HEK293 (cell line): ENCODE measurements around the gene PHF20.

ENCODE experiments used
- CTCF ChIA-PET: fragments of 350-600 bp; formaldehyde crosslinking; extraction: SDS; loops from one replicate; lab custom pipeline; 2021; ENCODE audit warnings: antibody characterized with exemption; lab: Yijun Ruan, JAX
- POLR2A ChIA-PET: fragments of 300-600 bp; formaldehyde crosslinking; extraction: SDS; loops from one replicate; lab custom pipeline; 2020; ENCODE audit warnings: antibody characterized with exemption, inconsistent platforms; lab: Yijun Ruan, JAX
- H3K27ac ChIP-seq: fragments of 200-500 bp; sonication (Bioruptor generic); 2 replicates; pipeline ENCODE4 v1.5.1; 2014; ENCODE audit warnings: low read depth, low read length, control low read depth, inconsistent platforms; ENCODE audit errors: extremely low read depth
- H3K36me3 ChIP-seq, 2 experiments: fragments of 200-500 bp in 1 of 2; sonication (Bioruptor generic) in 1 of 2; 1 replicate in 1 of 2; 2 replicates in 1 of 2; pipeline ENCODE4 v1.5.1; 2014 to 2017; ENCODE audit warnings: inconsistent platforms in 2 of 2, low read length in 2 of 2; ENCODE audit not compliant: control insufficient read depth in 2 of 2, insufficient read depth in 1 of 2
- H3K4me1 ChIP-seq: fragments of 200-500 bp; sonication (Bioruptor generic); 2 replicates; pipeline ENCODE4 v1.5.1; 2014; ENCODE audit warnings: mild to moderate bottlenecking, low read length, inconsistent platforms; ENCODE audit not compliant: control insufficient read depth, insufficient read depth
- H3K4me3 ChIP-seq: 2 replicates; pipeline ENCODE4 v1.5.1; 2011; ENCODE audit warnings: low read depth, mild to moderate bottlenecking, control low read depth, low read length, moderate library complexity
- H3K9me3 ChIP-seq: fragments of 200-500 bp; sonication (Bioruptor generic); 2 replicates; pipeline ENCODE4 v1.5.1; 2014; ENCODE audit warnings: low read depth, low read length, inconsistent platforms; ENCODE audit not compliant: control insufficient read depth, insufficient read depth
- GFI1B ChIP-seq: fragments of 450-650 bp; formaldehyde crosslinking; IDR thresholded peaks from 2 replicates; pipeline ENCODE4 v1.5.1; 2016; ENCODE audit warnings: missing biosample characterization, missing genetic modification characterization
- HOXC10 ChIP-seq: sonication (generic); formaldehyde crosslinking; IDR thresholded peaks from 2 replicates; pipeline ENCODE4 v1.8.1; 2023; ENCODE audit warnings: mild to moderate bottlenecking, missing genetic modification reagents
- KLF9 ChIP-seq: fragments of 450-650 bp; formaldehyde crosslinking; IDR thresholded peaks from 2 replicates; pipeline ENCODE4 v1.5.1; 2016; ENCODE audit warnings: missing biosample characterization, missing genetic modification characterization, low read depth
- ZEB2 ChIP-seq: fragments of 450-650 bp; formaldehyde crosslinking; IDR thresholded peaks from 2 replicates; pipeline ENCODE4 v1.5.1; 2016; ENCODE audit warnings: missing biosample characterization, missing genetic modification characterization
- ZNF112 ChIP-seq: fragments of 450-650 bp; formaldehyde crosslinking; IDR thresholded peaks from 2 replicates; pipeline ENCODE4 v1.5.0; 2017; ENCODE audit warnings: missing biosample characterization, missing genetic modification characterization
- ZNF19 ChIP-seq: fragments of 450-650 bp; formaldehyde crosslinking; IDR thresholded peaks from 2 replicates; pipeline ENCODE4; 2016; ENCODE audit warnings: missing biosample characterization, missing genetic modification characterization, low read depth
- ZNF23 ChIP-seq: fragments of 450-650 bp; formaldehyde crosslinking; IDR thresholded peaks from 2 replicates; pipeline ENCODE4 v1.5.1; 2016; ENCODE audit warnings: missing biosample characterization, missing genetic modification characterization, borderline replicate concordance
- ZNF302 ChIP-seq: fragments of 450-650 bp; formaldehyde crosslinking; IDR thresholded peaks from 2 replicates; pipeline ENCODE4 v1.5.1; 2016; ENCODE audit warnings: missing biosample characterization, missing genetic modification characterization, low read depth
- ZNF311 ChIP-seq: fragments of 450-650 bp; formaldehyde crosslinking; IDR thresholded peaks from 2 replicates; pipeline ENCODE4 v1.5.1; 2017; ENCODE audit warnings: missing biosample characterization, missing genetic modification characterization, borderline replicate concordance
- ZNF658 ChIP-seq: fragments of 450-650 bp; formaldehyde crosslinking; IDR thresholded peaks from 2 replicates; pipeline ENCODE4; 2016; ENCODE audit warnings: missing biosample characterization, missing genetic modification characterization
- ZNF664 ChIP-seq: fragments of 450-650 bp; formaldehyde crosslinking; IDR thresholded peaks from 2 replicates; pipeline ENCODE4 v1.5.1; 2016; ENCODE audit warnings: missing biosample characterization, missing genetic modification characterization
- ZNF76 ChIP-seq: fragments of 450-650 bp; formaldehyde crosslinking; IDR thresholded peaks from 2 replicates; pipeline ENCODE4; 2016; ENCODE audit warnings: low read depth, missing biosample characterization, missing genetic modification characterization, borderline replicate concordance
- ZNF837 ChIP-seq: fragments of 450-650 bp; formaldehyde crosslinking; IDR thresholded peaks from 2 replicates; pipeline ENCODE4 v1.5.1; 2016; ENCODE audit warnings: missing biosample characterization, missing genetic modification characterization
- TF ChIP-seq, protein P1 (sequence below): fragments of 450-650 bp; formaldehyde crosslinking; conservative IDR thresholded peaks from 2 replicates; pipeline ENCODE4 v1.5.1; 2016; ENCODE audit warnings: low read depth, missing biosample characterization, missing genetic modification characterization
- TF ChIP-seq, protein P2 (sequence below): fragments of 450-650 bp; formaldehyde crosslinking; IDR thresholded peaks from 2 replicates; pipeline ENCODE4 v1.5.1; 2016; ENCODE audit warnings: missing biosample characterization, missing genetic modification characterization
- TF ChIP-seq, protein P3 (sequence below): fragments of 450-650 bp; IDR thresholded peaks from 2 replicates; pipeline ENCODE4 v1.5.1; 2018; ENCODE audit warnings: missing biosample characterization, missing genetic modification characterization
- TF ChIP-seq, protein P4 (sequence below): fragments of 450-650 bp; formaldehyde crosslinking; IDR thresholded peaks from 2 replicates; pipeline ENCODE4 v1.5.1; 2016; ENCODE audit warnings: missing biosample characterization, missing genetic modification characterization, borderline replicate concordance
- TF ChIP-seq, protein P5 (sequence below): fragments of 450-650 bp; formaldehyde crosslinking; IDR thresholded peaks from 2 replicates; pipeline ENCODE4 v1.5.1; 2016; ENCODE audit warnings: missing biosample characterization, missing genetic modification characterization
- TF ChIP-seq, protein P6 (sequence below): fragments of 450-650 bp; formaldehyde crosslinking; IDR thresholded peaks from 2 replicates; pipeline ENCODE4 v1.5.1; 2016; ENCODE audit warnings: missing biosample characterization, missing genetic modification characterization, low read depth

Gene PHF20

DNA sequence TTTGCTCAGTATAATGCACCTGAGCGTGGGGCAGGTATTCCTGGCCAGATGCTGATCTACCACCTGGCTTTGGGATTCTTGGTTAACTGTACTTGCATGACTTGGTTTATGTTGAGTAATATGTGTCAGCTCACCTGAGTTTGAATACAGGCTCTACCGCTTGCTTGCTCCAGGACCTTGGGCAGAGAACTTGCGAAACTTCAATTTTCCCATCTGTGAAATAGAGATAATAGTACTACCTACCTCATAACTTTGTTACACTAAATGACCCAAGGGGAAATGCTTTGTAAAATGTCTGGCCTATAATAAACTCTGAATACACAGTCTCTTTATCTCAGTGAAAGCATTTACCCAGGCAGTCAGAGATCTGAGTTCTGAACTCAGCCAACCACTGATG, 130.7 kb downstream of the PHF20 start:
- H3K4me3 ChIP-seq: no peak overlapping the region
- POLR2A ChIA-PET: no interaction called here
- H3K9me3 ChIP-seq: no peaks in the 10 kb centered on the region
- peaks cover 0 to 18% of the 10 kb centered on the region in 2 experiments; a peak in 1 of 3 replicates for H3K36me3 ChIP-seq
- TF ChIP-seq HOXC10: no peak
- no peak for TF ChIP-seq ZNF658 (tag by site-specific recombination)
- CTCF ChIA-PET: no interaction called here
- H3K4me1 ChIP-seq: no peaks in the 10 kb centered on the region
- H3K27ac ChIP-seq: no peak overlapping the region

DNA sequence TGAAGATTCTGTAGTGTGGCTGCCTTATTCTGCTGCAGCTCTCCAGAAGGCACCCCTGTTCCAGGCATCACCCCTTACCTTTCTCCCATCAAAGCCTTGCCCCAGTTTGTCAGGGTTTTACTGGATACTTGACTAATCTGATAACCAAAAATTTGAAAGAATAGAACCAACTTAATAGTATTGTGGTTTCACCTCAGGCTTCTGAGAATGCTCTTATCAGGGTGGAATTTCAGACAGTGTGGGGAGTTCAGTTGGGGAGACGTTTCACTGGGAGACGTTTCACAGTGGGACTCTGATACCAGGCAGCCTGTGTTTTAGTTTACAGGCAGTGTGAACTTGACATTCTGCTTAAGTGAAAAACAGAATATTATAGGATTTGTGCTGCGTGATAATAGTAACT, 132.0 kb downstream of the PHF20 start:
- no peaks in the 10 kb centered on the region for H3K9me3 ChIP-seq
- POLR2A ChIA-PET: interaction anchor here (0.7 kb wide), 1 partner anchor 572 kb away, joined by 3 read pairs; no protein-coding TSS in a partner anchor
- no peaks in the 10 kb centered on the region for H3K4me1 ChIP-seq
- H3K4me3 ChIP-seq: no peak overlapping the region
- peaks cover 0 to 26% of the 10 kb centered on the region in 2 experiments; a peak in 1 of 3 replicates for H3K36me3 ChIP-seq
- no peak overlapping the region for H3K27ac ChIP-seq
- CTCF ChIA-PET: no interaction called here
- TF ChIP-seq, protein P1, sequence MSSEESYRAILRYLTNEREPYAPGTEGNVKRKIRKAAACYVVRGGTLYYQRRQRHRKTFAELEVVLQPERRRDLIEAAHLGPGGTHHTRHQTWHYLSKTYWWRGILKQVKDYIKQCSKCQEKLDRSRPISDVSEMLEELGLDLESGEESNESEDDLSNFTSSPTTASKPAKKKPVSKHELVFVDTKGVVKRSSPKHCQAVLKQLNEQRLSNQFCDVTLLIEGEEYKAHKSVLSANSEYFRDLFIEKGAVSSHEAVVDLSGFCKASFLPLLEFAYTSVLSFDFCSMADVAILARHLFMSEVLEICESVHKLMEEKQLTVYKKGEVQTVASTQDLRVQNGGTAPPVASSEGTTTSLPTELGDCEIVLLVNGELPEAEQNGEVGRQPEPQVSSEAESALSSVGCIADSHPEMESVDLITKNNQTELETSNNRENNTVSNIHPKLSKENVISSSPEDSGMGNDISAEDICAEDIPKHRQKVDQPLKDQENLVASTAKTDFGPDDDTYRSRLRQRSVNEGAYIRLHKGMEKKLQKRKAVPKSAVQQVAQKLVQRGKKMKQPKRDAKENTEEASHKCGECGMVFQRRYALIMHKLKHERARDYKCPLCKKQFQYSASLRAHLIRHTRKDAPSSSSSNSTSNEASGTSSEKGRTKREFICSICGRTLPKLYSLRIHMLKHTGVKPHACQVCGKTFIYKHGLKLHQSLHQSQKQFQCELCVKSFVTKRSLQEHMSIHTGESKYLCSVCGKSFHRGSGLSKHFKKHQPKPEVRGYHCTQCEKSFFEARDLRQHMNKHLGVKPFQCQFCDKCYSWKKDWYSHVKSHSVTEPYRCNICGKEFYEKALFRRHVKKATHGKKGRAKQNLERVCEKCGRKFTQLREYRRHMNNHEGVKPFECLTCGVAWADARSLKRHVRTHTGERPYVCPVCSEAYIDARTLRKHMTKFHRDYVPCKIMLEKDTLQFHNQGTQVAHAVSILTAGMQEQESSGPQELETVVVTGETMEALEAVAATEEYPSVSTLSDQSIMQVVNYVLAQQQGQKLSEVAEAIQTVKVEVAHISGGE: no peak
- TF ChIP-seq, protein P2, sequence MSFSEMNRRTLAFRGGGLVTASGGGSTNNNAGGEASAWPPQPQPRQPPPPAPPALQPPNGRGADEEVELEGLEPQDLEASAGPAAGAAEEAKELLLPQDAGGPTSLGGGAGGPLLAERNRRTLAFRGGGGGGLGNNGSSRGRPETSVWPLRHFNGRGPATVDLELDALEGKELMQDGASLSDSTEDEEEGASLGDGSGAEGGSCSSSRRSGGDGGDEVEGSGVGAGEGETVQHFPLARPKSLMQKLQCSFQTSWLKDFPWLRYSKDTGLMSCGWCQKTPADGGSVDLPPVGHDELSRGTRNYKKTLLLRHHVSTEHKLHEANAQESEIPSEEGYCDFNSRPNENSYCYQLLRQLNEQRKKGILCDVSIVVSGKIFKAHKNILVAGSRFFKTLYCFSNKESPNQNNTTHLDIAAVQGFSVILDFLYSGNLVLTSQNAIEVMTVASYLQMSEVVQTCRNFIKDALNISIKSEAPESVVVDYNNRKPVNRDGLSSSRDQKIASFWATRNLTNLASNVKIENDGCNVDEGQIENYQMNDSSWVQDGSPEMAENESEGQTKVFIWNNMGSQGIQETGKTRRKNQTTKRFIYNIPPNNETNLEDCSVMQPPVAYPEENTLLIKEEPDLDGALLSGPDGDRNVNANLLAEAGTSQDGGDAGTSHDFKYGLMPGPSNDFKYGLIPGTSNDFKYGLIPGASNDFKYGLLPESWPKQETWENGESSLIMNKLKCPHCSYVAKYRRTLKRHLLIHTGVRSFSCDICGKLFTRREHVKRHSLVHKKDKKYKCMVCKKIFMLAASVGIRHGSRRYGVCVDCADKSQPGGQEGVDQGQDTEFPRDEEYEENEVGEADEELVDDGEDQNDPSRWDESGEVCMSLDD (tag by site-specific recombination): no peak
- TF ChIP-seq KLF9 (tag by site-specific recombination) (no peak), ZNF23 (tag by site-specific recombination) (no peak), ZNF664 (no peak), ZNF302 (tag by site-specific recombination) (no peak), ZNF311 (tag by site-specific recombination) (no peak), ZEB2 (tag by site-specific recombination) (no peak), GFI1B (tag by site-specific recombination) (no peak), ZNF19 (tag by site-specific recombination) (no peak), ZNF112 (tag by site-specific recombination) (no peak), ZNF837 (tag by site-specific recombination) (no peak), ZNF76 (no peak)
- TF ChIP-seq, protein P3, sequence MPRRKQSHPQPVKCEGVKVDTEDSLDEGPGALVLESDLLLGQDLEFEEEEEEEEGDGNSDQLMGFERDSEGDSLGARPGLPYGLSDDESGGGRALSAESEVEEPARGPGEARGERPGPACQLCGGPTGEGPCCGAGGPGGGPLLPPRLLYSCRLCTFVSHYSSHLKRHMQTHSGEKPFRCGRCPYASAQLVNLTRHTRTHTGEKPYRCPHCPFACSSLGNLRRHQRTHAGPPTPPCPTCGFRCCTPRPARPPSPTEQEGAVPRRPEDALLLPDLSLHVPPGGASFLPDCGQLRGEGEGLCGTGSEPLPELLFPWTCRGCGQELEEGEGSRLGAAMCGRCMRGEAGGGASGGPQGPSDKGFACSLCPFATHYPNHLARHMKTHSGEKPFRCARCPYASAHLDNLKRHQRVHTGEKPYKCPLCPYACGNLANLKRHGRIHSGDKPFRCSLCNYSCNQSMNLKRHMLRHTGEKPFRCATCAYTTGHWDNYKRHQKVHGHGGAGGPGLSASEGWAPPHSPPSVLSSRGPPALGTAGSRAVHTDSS (tag by site-specific recombination): no peak
- TF ChIP-seq, protein P4, sequence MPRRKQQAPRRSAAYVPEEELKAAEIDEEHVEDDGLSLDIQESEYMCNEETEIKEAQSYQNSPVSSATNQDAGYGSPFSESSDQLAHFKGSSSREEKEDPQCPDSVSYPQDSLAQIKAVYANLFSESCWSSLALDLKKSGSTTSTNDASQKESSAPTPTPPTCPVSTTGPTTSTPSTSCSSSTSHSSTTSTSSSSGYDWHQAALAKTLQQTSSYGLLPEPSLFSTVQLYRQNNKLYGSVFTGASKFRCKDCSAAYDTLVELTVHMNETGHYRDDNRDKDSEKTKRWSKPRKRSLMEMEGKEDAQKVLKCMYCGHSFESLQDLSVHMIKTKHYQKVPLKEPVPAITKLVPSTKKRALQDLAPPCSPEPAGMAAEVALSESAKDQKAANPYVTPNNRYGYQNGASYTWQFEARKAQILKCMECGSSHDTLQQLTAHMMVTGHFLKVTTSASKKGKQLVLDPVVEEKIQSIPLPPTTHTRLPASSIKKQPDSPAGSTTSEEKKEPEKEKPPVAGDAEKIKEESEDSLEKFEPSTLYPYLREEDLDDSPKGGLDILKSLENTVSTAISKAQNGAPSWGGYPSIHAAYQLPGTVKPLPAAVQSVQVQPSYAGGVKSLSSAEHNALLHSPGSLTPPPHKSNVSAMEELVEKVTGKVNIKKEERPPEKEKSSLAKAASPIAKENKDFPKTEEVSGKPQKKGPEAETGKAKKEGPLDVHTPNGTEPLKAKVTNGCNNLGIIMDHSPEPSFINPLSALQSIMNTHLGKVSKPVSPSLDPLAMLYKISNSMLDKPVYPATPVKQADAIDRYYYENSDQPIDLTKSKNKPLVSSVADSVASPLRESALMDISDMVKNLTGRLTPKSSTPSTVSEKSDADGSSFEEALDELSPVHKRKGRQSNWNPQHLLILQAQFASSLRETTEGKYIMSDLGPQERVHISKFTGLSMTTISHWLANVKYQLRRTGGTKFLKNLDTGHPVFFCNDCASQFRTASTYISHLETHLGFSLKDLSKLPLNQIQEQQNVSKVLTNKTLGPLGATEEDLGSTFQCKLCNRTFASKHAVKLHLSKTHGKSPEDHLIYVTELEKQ (tag by site-specific recombination): no peak
- TF ChIP-seq, protein P5, sequence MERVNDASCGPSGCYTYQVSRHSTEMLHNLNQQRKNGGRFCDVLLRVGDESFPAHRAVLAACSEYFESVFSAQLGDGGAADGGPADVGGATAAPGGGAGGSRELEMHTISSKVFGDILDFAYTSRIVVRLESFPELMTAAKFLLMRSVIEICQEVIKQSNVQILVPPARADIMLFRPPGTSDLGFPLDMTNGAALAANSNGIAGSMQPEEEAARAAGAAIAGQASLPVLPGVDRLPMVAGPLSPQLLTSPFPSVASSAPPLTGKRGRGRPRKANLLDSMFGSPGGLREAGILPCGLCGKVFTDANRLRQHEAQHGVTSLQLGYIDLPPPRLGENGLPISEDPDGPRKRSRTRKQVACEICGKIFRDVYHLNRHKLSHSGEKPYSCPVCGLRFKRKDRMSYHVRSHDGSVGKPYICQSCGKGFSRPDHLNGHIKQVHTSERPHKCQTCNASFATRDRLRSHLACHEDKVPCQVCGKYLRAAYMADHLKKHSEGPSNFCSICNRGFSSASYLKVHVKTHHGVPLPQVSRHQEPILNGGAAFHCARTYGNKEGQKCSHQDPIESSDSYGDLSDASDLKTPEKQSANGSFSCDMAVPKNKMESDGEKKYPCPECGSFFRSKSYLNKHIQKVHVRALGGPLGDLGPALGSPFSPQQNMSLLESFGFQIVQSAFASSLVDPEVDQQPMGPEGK (tag by site-specific recombination): no peak
- TF ChIP-seq, protein P6, sequence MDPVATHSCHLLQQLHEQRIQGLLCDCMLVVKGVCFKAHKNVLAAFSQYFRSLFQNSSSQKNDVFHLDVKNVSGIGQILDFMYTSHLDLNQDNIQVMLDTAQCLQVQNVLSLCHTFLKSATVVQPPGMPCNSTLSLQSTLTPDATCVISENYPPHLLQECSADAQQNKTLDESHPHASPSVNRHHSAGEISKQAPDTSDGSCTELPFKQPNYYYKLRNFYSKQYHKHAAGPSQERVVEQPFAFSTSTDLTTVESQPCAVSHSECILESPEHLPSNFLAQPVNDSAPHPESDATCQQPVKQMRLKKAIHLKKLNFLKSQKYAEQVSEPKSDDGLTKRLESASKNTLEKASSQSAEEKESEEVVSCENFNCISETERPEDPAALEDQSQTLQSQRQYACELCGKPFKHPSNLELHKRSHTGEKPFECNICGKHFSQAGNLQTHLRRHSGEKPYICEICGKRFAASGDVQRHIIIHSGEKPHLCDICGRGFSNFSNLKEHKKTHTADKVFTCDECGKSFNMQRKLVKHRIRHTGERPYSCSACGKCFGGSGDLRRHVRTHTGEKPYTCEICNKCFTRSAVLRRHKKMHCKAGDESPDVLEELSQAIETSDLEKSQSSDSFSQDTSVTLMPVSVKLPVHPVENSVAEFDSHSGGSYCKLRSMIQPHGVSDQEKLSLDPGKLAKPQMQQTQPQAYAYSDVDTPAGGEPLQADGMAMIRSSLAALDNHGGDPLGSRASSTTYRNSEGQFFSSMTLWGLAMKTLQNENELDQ (tag by site-specific recombination): no peak
